Stimulated activated CD4-positive, alpha-beta T cell treated with anti-CD3 and anti-CD28 coated beads, Interleukin-1b, Interleukin-23, amount 100 ng/mL, for 24 hours (primary cell): ENCODE data around the gene BLID.

Source experiments
- DNase-seq, 4 experiments: peaks; one replicate each; pipeline ENCODE4 v3.0.0-alpha.2; 2020; ENCODE audit warnings: low read depth in 4 of 4, low spot score in 1 of 4

BLID gene

GRCh38 chr11:122085264-122085663, 30.8 kb downstream of the BLID start:
- DNase-seq, result no peak

DNA sequence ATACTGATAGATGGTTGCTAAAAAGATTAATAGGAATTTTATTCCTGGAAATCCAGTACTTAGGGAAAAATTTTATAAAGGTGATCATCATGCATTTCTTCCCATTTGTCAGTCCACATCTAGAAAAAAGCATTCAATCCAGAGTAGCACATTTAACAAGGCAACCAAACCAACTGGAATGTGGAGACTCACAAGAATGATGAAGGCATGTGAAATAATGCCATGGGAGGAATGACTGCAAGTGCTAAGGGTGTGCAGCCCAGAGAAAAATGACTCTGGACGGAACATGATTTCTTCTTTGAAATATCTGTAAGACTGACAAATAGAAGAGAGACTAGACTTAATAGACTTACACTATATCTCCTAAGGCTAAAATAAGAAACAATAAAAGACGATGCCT, 33.8 kb downstream of the BLID start:
- no peak for DNase-seq

- no peak for DNase-seq
Observed at GRCh38 chr11:122081073-122081472, 34.9 kb downstream of the BLID start.

DNA sequence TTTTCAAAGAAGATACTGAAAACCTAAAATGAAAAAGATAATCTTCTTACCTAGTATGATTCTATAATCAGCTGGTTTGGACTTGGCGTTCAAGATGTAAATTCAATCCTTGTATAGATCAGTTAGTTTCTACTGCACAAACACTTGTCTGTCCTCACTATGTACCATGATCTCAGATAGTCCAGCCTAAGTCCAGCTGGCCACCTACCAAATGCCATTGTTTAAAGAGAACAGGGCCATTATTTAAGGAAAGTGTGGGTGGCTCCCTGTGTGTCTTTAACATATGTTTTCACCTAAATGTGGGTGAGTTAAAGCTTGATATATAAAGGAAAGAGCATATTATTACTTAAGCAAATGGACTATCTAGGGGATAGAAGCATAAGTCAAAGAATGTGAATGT, 38.6 kb downstream of the BLID start:
- no peak for DNase-seq

- DNase-seq, result no peak
Observed at GRCh38 chr11:122076512-122077120, 39.4 kb downstream of the BLID start.

DNA sequence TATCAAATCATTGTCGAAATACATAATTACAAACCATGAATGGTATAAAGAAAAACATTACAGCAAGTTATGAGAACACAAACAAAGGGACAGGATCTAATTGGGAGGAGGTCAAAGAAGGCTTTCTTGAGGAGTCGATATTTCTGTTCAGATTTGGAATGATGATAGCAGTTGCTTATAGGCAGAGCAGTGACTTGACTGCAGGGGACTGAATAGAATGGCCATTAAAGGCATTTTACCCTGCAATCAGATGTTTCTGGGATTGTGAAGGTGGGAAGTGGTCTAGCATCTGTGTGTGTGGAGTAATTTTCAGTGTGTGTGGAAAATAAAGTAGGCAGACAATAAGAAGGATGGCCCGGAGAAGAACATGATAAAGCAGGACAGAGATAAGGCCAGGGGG, 41.0 kb downstream of the BLID start:
- DNase-seq, result no peak

DNA sequence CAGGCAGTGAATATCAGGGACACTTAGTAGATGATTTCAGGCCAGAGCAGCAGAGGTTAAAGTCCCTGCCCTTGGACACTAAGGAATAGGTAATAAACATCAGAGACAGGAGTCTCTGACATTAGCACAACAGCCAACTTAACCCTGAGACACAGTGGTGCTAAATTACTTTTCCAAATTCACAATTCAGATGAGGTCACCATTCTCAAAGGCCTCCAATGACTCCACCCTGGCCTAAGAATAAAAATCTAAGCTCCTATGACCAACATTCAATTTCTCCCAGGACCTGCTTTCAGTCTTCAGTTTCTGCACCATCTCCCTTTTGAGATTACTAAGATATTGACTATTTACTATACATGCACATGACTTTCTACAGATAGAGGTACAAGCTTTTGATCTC, 42.0 kb downstream of the BLID start:
- no peak for DNase-seq

DNA sequence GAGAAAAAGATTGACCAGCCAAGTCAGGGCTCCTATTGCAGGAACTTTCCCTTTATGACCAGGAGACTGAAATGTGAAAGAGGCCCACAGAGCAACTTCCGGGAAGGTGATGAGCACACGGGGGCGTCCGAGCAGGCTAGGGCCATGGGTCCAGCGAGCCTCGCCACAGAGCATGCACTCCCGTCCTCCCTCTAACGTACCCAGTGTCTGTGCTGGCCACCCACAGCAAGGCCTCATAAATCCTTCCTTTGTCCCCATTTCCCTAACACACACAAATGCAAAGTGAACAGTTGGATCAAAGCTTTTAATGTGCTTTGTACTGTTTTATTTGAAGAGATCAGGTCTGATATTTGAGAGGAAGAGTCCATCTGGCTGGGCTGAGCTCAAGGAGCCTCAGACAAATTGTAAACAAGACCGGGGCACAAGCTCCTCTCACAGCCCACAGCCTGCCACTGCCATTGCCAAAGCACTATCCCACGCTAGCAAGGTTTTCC, 44.3 kb downstream of the BLID start:
- no peak for DNase-seq

DNA sequence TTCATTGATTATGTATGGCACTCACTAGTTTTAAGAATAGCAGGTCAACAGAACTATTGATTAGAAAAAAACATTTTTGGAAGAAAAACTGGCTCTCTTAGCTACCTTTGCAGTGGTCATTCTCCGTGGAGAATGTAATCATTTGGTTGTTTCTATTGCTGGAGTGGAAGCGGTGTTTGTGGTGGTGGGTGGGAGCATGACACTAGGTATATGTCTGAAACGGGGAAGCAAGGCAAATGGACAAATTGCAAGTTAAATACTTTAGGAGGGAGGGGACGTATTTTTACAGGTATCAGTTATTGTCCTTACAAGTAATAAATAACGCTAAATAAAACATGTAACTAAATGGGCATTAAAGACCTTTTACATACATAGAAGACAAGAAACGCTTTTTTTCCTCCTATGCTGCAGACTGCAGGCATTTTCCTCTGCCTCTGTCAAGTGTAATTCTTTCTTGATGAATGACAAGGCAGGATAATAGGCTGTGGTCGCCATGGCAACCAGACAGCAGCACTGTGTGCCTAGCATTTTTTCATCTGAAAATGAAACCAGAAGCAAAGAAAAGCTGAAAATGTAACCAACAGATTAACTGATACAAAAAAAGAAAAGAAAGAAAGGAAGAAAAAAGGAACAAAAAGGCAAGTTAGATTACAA, 46.2 kb downstream of the BLID start:
- no peak for DNase-seq

DNA sequence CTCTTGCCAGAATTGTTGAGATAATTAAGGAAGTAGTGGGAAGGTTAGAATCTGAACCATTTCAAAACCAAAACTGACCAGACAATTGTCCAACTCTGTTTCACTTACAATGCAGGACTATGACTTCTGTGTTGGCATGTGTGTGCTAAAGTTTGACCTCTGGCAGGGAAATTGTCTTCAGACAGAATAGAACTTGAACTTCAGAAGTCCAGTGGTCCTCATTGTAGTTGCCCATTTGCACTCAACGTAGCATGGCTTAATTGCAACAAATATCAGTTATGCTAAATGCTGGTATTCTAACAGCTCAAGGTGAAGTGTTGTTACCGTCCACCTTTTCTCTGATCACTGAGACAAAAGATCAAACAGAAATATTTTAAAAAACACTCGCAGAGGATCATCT, 47.2 kb downstream of the BLID start:
- no peak for DNase-seq

GRCh38 chr11:122068141-122068540, 47.9 kb downstream of the BLID start:
- no peak for DNase-seq
